HEK293T (cell line): Measurements from ENCODE around the gene TIAM1.

ENCODE experiments used
- CTCF ChIA-PET: fragments of 350-600 bp; formaldehyde crosslinking; extraction: SDS; loops from one replicate; lab custom pipeline; 2021; ENCODE audit warnings: antibody characterized with exemption, inconsistent platforms; lab: Yijun Ruan, JAX
- POLR2A ChIA-PET: fragments of 350-600 bp; formaldehyde crosslinking; extraction: SDS; loops from one replicate; lab custom pipeline; 2020; ENCODE audit warnings: antibody characterized with exemption, inconsistent platforms; lab: Yijun Ruan, JAX
- DNase-seq: peaks from one replicate; pipeline ENCODE4 v3.0.0; 2012; ENCODE audit warnings: mixed read lengths; ENCODE audit errors: extremely low spot score
- ARNT ChIP-seq: fragments of 450-650 bp; IDR thresholded peaks from 2 replicates; pipeline ENCODE4 v1.6.1; 2017; ENCODE audit warnings: mild to moderate bottlenecking
- BHLHE40 ChIP-seq: fragments of 450-650 bp; IDR thresholded peaks from 2 replicates; pipeline ENCODE4 v1.6.1; 2016; ENCODE audit warnings: mild to moderate bottlenecking, moderate library complexity, borderline replicate concordance
- CTBP1 ChIP-seq: fragments of 450-650 bp; IDR thresholded peaks from 2 replicates; pipeline ENCODE4 v1.6.1; 2016; ENCODE audit warnings: borderline replicate concordance
- ELF4 ChIP-seq: fragments of 450-650 bp; IDR thresholded peaks from 2 replicates; pipeline ENCODE4 v1.6.1; 2017; ENCODE audit warnings: antibody characterized with exemption
- FOXA1 ChIP-seq: fragments of 450-650 bp; IDR thresholded peaks from 2 replicates; pipeline ENCODE4 v1.6.1; 2016; ENCODE audit warnings: mild to moderate bottlenecking
- FOXK2 ChIP-seq: fragments of 450-650 bp; IDR thresholded peaks from 2 replicates; pipeline ENCODE4 v1.6.1; 2016; ENCODE audit warnings: mild to moderate bottlenecking
- FOXM1 ChIP-seq: fragments of 450-650 bp; IDR thresholded peaks from 2 replicates; pipeline ENCODE4 v1.6.1; 2017; ENCODE audit warnings: mild to moderate bottlenecking, borderline replicate concordance
- HDGF ChIP-seq: fragments of 450-650 bp; IDR thresholded peaks from 2 replicates; pipeline ENCODE4 v1.6.1; 2017; ENCODE audit warnings: antibody characterized with exemption, borderline replicate concordance
- L3MBTL2 ChIP-seq: fragments of 450-650 bp; conservative IDR thresholded peaks from 2 replicates; pipeline ENCODE4 v1.6.1; 2016; ENCODE audit warnings: mild to moderate bottlenecking
- LEF1 ChIP-seq: fragments of 450-650 bp; IDR thresholded peaks from 2 replicates; pipeline ENCODE4 v1.6.1; 2017; ENCODE audit warnings: mild to moderate bottlenecking, borderline replicate concordance
- NFRKB ChIP-seq: fragments of 450-650 bp; IDR thresholded peaks from 2 replicates; pipeline ENCODE4 v1.6.1; 2016; ENCODE audit warnings: mild to moderate bottlenecking, moderate library complexity
- PKNOX1 ChIP-seq: fragments of 450-650 bp; IDR thresholded peaks from 2 replicates; pipeline ENCODE4 v1.6.1; 2016
- SP1 ChIP-seq: fragments of 450-650 bp; IDR thresholded peaks from 2 replicates; pipeline ENCODE4 v1.6.1; 2017
- SUZ12 ChIP-seq: fragments of 450-650 bp; IDR thresholded peaks from 2 replicates; pipeline ENCODE4 v1.6.1; 2016; ENCODE audit warnings: mild to moderate bottlenecking
- TARDBP ChIP-seq: fragments of 450-650 bp; IDR thresholded peaks from 2 replicates; pipeline ENCODE4 v1.6.1; 2016
- ZNF384 ChIP-seq: fragments of 450-650 bp; IDR thresholded peaks from 2 replicates; pipeline ENCODE4 v1.6.1; 2016

Gene TIAM1

GRCh38 chr21:31262728-31263127, 81.3 kb downstream of the TIAM1 start:
- POLR2A ChIA-PET: no interaction called here
- no peak for DNase-seq
- CTCF ChIA-PET: no interaction called here
- no peak for TF ChIP-seq SUZ12
- no peak for TF ChIP-seq PKNOX1
- TF ChIP-seq FOXK2: no peak
- TF ChIP-seq SP1: no peak
- TF ChIP-seq ZNF384: no peak
- TF ChIP-seq FOXA1: no peak
- no peak for TF ChIP-seq FOXM1
- TF ChIP-seq ARNT: no peak
- no peak for TF ChIP-seq ELF4
- no peak for TF ChIP-seq NFRKB
- no peak for TF ChIP-seq BHLHE40
- TF ChIP-seq TARDBP: no peak
- no peak for TF ChIP-seq HDGF
- no peak for TF ChIP-seq LEF1

GRCh38 chr21:31261759-31262158, 82.3 kb downstream of the TIAM1 start:
- CTCF ChIA-PET: no interaction called here
- TF ChIP-seq HDGF (no peak), PKNOX1 (no peak), FOXA1 (no peak), SUZ12 (no peak), LEF1 (no peak), ELF4 (no peak), NFRKB (no peak), L3MBTL2 (no peak), FOXM1 (no peak), ZNF384 (no peak), TARDBP (no peak), ARNT (no peak)
- DNase-seq: no peak
- POLR2A ChIA-PET: no interaction called here

GRCh38 chr21:31260790-31261189, 83.3 kb downstream of the TIAM1 start:
- TF ChIP-seq SP1 (no peak), ARNT (no peak), PKNOX1 (no peak)
- ChIA-PET POLR2A (no interaction called here), CTCF (no interaction called here)
- no peak for DNase-seq

GRCh38 chr21:31258073-31258472, 86.0 kb downstream of the TIAM1 start:
- CTCF ChIA-PET: interaction anchor here (0.9 kb wide), 1 partner anchor 202 kb away, joined by 3 read pairs; no protein-coding TSS in a partner anchor
- POLR2A ChIA-PET: no interaction called here
- no peak for TF ChIP-seq FOXA1
- TF ChIP-seq L3MBTL2: no peak
- no peak for DNase-seq

GRCh38 chr21:31257265-31257664, 86.8 kb downstream of the TIAM1 start:
- TF ChIP-seq FOXK2 (no peak), L3MBTL2 (no peak), FOXA1 (no peak), NFRKB (no peak), BHLHE40 (no peak), FOXM1 (no peak), SUZ12 (no peak), TARDBP (no peak), PKNOX1 (no peak), ARNT (no peak), LEF1 (no peak), CTBP1 (no peak), ELF4 (no peak), HDGF (no peak)
- POLR2A ChIA-PET: no interaction called here
- CTCF ChIA-PET: interaction anchor here (0.6 to 0.9 kb wide), 2 partner anchors 63 to 202 kb away, joined by 3 to 4 read pairs; no protein-coding TSS in a partner anchor
- DNase-seq: no peak

GRCh38 chr21:31255896-31256295, 88.2 kb downstream of the TIAM1 start:
- TF ChIP-seq CTBP1 (no peak), FOXM1 (no peak), L3MBTL2 (no peak), ARNT (no peak), HDGF (no peak), BHLHE40 (no peak), ZNF384 (no peak), FOXA1 (no peak), NFRKB (no peak), TARDBP (no peak), ELF4 (no peak), SUZ12 (no peak), SP1 (no peak), PKNOX1 (no peak), LEF1 (no peak), FOXK2 (no peak)
- ChIA-PET CTCF (no interaction called here), POLR2A (no interaction called here)
- no peak for DNase-seq
